ENCODE measurements around the gene ATXN7L2.

The ATXN7L2 gene

GRCh38 chr1:109522026-109522425 lies 38.3 kb downstream of the ATXN7L2 start:
- no peak overlapping the region for H3K4me3 ChIP-seq (ENCODE audit: low read depth, low read length)
- no peak for TF ChIP-seq CTCF (IDR thresholded peaks at IDR 0.05; ENCODE audit: insufficient read depth, low read depth, low read length, missing control alignments)
- DNase-seq (ENCODE audit: low read depth) = no peak

- H3K4me3 ChIP-seq (ENCODE audit: low read depth, low read length) = no peak overlapping the region
- no peak for DNase-seq (ENCODE audit: low read depth)
- TF ChIP-seq CTCF (IDR thresholded peaks at IDR 0.05; ENCODE audit: insufficient read depth, low read depth, low read length, missing control alignments) = no peak
Observed at GRCh38 chr1:109523706-109524105, 40.0 kb downstream of the ATXN7L2 start.

GRCh38 chr1:109527098-109527811 lies 43.5 kb downstream of the ATXN7L2 start:
- no peak for TF ChIP-seq CTCF (IDR thresholded peaks at IDR 0.05; ENCODE audit: insufficient read depth, low read depth, low read length, missing control alignments)
- no peak overlapping the region for H3K4me3 ChIP-seq (ENCODE audit: low read depth, low read length)
- DNase-seq (ENCODE audit: low read depth) = peak; percentile 75

DNA sequence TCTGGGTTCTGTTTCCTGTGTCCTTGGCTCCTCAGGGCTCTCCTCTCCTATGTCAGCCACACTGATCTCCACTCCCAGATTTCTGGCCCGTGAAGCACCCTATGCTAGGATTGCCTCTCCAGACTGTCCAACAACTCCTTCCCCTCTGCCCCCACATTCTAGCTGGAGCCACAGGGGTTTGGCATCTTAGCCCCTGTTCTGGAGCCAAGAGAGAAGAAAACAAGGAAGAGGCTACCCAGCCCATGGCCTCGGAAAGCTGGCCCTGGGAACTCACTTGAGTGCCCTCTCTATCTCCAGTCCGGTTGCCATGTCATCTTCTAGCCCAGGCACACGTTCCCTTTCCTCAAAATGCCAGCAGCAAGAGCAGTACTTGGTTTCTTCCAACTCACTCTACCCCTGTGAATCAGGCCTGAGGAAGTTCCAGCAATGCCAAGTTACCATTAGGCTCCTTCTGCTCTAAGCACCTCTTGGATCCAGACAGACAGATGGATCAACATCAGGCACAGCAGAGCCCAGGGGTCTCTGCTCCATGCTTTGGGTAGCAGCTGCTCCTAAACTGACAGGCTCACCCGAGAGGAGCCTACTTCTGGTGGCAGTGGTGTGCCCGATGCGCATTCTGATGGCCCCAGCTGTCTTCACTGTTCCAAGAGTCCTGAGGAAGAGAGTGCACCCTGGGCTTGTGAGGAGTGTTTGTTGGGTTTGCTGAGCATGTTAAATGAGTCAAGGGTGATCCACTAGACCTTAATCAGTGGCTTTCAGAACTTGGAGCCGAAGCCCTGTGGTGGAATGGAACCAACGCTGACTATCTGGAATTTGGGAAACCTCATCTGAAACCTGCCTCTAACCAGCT lies 44.4 kb downstream of the ATXN7L2 start:
- DNase-seq (ENCODE audit: low read depth) = no peak

GRCh38 chr1:109528712-109529111 lies 45.0 kb downstream of the ATXN7L2 start:
- no peak for TF ChIP-seq CTCF (IDR thresholded peaks at IDR 0.05; ENCODE audit: insufficient read depth, low read depth, low read length, missing control alignments)
- DNase-seq (ENCODE audit: low read depth) = no peak

More for the DNA sequence above, 44.4 kb downstream of the ATXN7L2 start:
- no peak overlapping the region for H3K4me3 ChIP-seq (ENCODE audit: low read depth, low read length)
- TF ChIP-seq CTCF (IDR thresholded peaks at IDR 0.05; ENCODE audit: insufficient read depth, low read depth, low read length, missing control alignments) = no peak

GRCh38 chr1:109529881-109530456 lies 46.3 kb downstream of the ATXN7L2 start:
- no peak for DNase-seq (ENCODE audit: low read depth)
- no peak for TF ChIP-seq CTCF (IDR thresholded peaks at IDR 0.05; ENCODE audit: insufficient read depth, low read depth, low read length, missing control alignments)
- no peak overlapping the region for H3K4me3 ChIP-seq (ENCODE audit: low read depth, low read length)

More at GRCh38 chr1:109528712-109529111, 45.0 kb downstream of the ATXN7L2 start:
- no peak overlapping the region for H3K4me3 ChIP-seq (ENCODE audit: low read depth, low read length)

Data from GM12865 (cell line).